Uterus (tissue), 4 donors: ENCODE data around the gene MR1. TPM values are rescaled to one million over a fixed set of nuclear protein-coding genes. Genes with fewer than 3 reads are reported as not detected.
A peak's percentile ranks its signal among the peaks of the same experiment; 100 is the strongest.

Experiments used
- DNase-seq, 2 donors: peaks; one replicate each; pipeline ENCODE4 v3.0.0-alpha.2; 2019 to 2020
- H3K27ac ChIP-seq, 2 donors: fragments of 200-600 bp; sonication (generic); 1 replicate in 1 of 2; 2 replicates in 1 of 2; pipeline ENCODE4 v1.5.1; 2016 to 2018
- H3K27me3 ChIP-seq, 2 donors: fragments of 200-600 bp; sonication (generic); one replicate each; pipeline ENCODE4 v1.5.1; 2018 to 2019; ENCODE audit warnings: control low read depth in 1 of 2
- H3K36me3 ChIP-seq, 2 donors: fragments of 200-600 bp; sonication (generic); one replicate each; pipeline ENCODE4 v1.5.1; 2019; ENCODE audit warnings: control low read depth in 1 of 2
- H3K4me1 ChIP-seq, 2 donors: fragments of 200-600 bp; sonication (generic); one replicate each; pipeline ENCODE4 v1.5.1; 2018 to 2019; ENCODE audit warnings: control low read depth in 1 of 2
- H3K4me3 ChIP-seq, 2 donors: fragments of 200-600 bp; sonication (generic); 1 replicate in 1 of 2; 2 replicates in 1 of 2; pipeline ENCODE4 v1.5.1; 2018 to 2019; ENCODE audit warnings: mild to moderate bottlenecking in 1 of 2
- H3K9me3 ChIP-seq, 2 donors: fragments of 200-600 bp; sonication (generic); one replicate each; pipeline ENCODE4 v1.5.1; 2019; ENCODE audit warnings: control low read depth in 1 of 2
- POLR2A ChIP-seq, 2 donors: fragments of 450-650 bp; IDR thresholded peaks; one replicate each; pipeline ENCODE4 v1.6.1; 2016; ENCODE audit warnings: antibody characterized with exemption in 2 of 2, mild to moderate bottlenecking in 1 of 2, moderate library complexity in 1 of 2
- intact Hi-C: fragments of 100-400 bp; cut with DNase I; formaldehyde crosslinking; loops from one replicate; pipeline ENCODE4 v1.15.1; 2023; ENCODE audit warnings: low total_unique reads
- total RNA-seq, 4 donors: library from RNA; depleted of rRNA in 3 of 4; stranded (reverse); fragments of >200 nt in 3 of 4; gene quantifications; one replicate each; pipeline versions ENCODE4 v1.1.0 to v1.2.4, GENCODE V29; 2014 to 2023
- TF ChIP-seq, protein P1 (sequence below), 4 experiments: fragments of 200-600 bp in 2 of 4; fragments of 450-650 bp in 2 of 4; sonication (generic) in 2 of 4; IDR thresholded peaks; one replicate each; pipeline ENCODE4 v1.5.1; 2016 to 2019; ENCODE audit warnings: antibody characterized with exemption in 4 of 4, mild to moderate bottlenecking in 2 of 4, moderate library complexity in 1 of 4
- donor health status: DM: yes; HTN: yes; CAD: no.

The MR1 gene
- total RNA-seq, 4 donors from 2014 or later, result 13.8 to 29.7 (median 16.2) TPM

DNA sequence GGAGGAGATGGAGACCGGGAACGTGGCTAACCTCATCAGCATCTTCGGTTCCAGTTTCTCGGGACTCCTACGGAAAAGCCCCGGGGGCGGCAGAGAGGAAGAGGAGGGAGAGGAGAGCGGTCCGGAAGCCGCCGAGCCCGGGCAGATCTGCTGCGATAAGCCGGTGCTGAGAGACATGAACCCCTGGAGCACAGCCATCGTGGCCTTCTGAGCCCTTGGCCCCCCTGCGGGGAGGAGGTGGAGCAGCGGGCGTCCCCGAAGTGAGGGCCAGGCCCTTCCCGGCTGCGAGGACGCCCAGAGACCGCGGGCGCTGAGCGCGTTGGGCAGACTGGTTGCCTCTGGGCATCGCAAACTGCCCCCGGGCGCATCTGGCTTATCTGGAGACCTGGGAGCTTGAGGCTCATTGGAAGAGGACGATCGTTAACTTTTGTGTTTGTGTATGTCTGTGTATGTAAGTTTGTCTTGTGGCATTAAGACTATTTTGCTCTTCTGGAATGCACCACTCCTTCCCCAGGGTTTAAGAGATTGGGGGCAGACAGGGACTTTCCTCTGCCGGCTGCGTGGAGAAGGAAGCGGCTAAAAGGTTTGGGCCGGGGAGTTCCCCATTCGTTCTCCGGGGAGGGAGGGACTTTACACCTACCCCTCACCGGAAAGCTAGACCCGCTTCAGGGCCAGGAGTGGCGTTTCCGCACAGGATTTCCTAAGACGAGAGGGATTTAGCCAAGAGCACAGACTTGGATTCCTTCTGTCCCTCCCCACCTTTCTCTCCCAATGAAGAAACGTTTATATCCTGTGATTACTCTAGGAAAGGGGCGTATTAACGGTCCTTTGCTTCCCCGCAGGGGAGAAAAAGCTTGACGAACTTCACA lies 56.1 kb downstream of the MR1 start:
- H3K4me1 ChIP-seq, result peaks cover 0 to 10% of the 10 kb centered on the region in 2 donors
- peak; percentile 46 to 47 for TF ChIP-seq POLR2A (IDR thresholded peaks at IDR 0.05)
- TF ChIP-seq, protein P1, sequence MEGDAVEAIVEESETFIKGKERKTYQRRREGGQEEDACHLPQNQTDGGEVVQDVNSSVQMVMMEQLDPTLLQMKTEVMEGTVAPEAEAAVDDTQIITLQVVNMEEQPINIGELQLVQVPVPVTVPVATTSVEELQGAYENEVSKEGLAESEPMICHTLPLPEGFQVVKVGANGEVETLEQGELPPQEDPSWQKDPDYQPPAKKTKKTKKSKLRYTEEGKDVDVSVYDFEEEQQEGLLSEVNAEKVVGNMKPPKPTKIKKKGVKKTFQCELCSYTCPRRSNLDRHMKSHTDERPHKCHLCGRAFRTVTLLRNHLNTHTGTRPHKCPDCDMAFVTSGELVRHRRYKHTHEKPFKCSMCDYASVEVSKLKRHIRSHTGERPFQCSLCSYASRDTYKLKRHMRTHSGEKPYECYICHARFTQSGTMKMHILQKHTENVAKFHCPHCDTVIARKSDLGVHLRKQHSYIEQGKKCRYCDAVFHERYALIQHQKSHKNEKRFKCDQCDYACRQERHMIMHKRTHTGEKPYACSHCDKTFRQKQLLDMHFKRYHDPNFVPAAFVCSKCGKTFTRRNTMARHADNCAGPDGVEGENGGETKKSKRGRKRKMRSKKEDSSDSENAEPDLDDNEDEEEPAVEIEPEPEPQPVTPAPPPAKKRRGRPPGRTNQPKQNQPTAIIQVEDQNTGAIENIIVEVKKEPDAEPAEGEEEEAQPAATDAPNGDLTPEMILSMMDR (IDR thresholded peaks at IDR 0.05), result peak in 2 of 4 experiments; percentile 9 to 17
- DNase-seq, result peak; percentile 78 to 84

DNA sequence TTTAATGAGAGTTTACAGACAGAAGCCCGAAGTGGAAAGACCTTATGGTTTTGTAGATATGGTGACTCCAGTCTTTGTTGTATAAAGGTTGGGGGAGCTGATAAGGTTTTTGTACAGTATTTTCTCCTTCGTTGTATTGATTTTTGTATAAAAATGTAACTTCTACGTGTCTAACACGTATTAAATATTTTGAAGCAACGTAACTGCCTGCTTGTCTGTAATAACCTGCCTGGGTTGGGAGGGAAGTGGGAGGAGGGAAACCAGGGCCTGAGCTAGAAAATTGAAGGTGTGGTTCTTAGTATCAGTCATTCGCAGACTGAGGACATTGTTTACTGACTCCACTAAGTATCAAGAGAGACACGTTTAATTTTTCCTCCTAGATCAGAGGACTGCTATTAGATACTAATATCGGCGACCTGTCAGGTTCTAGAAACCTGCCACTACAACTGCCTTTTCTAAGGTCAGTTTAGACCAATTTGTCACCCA lies 56.9 kb downstream of the MR1 start:
- no peaks in the 10 kb centered on the region for H3K9me3 ChIP-seq
- no peaks in the 10 kb centered on the region for H3K27me3 ChIP-seq
- no peak for DNase-seq
- intact Hi-C loops, result no loop called here
- TF ChIP-seq, protein P1 (IDR thresholded peaks at IDR 0.05), result no peak
- no peak for TF ChIP-seq POLR2A (IDR thresholded peaks at IDR 0.05)
- H3K27ac ChIP-seq, result peak overlapping the region; percentile 98 to 99
- H3K4me3 ChIP-seq, result peak overlapping the region; percentile 74 to 94
- no peaks in the 10 kb centered on the region for H3K36me3 ChIP-seq
- H3K4me1 ChIP-seq, result peaks cover 0 to 12% of the 10 kb centered on the region in 2 donors

More for the DNA sequence above, 56.1 kb downstream of the MR1 start:
- Histone ChIP-seq H3K36me3 (no peaks in the 10 kb centered on the region), H3K4me3 (peak overlapping the region; percentile 74 to 94), H3K27ac (peak overlapping the region; percentile 98 to 99), H3K27me3 (no peaks in the 10 kb centered on the region), H3K9me3 (no peaks in the 10 kb centered on the region)
- intact Hi-C loops, result loop anchor here (2.0 kb wide), 1 partner anchor 53 kb away; no protein-coding TSS in a partner anchor

DNA sequence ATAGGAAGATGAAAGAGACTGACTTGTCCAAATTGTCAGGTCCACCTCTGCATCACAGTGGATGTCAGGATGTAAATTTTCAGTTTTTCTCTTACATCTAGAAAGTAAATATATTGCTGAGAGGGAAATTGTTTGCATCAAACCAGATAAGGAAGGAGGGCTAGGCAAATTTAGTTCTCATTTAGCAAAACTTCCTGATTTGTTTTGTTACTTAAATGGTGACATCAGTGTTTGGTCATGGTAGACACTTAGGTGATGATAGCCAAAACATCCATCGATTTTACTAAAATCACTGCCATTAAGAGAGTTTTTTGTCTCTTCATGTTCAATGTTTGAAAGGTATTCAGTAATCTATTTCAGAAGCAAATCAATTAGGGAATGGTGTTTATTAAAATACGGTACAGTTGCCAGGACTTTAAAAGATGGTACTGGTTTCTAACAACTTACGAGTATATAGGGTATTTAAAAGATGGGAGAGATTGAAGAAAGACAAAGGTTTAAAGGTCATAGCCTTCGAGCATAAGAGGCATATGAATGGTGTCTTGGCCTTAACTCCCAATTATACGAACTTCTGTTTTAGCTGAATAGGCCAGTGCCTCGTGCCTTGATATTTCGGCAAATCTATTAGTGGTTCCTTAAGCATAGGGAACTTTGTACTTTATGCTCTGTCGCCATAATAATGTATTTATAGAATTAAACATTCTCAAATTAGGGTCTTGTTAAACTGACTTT lies 57.7 kb downstream of the MR1 start:
- Histone ChIP-seq H3K4me3 (peak overlapping the region; percentile 74 to 94), H3K27me3 (no peaks in the 10 kb centered on the region), H3K4me1 (peaks cover 0 to 14% of the 10 kb centered on the region in 2 donors), H3K27ac (peak overlapping the region; percentile 98 to 99), H3K36me3 (no peaks in the 10 kb centered on the region), H3K9me3 (no peaks in the 10 kb centered on the region)
- DNase-seq, result no peak
- intact Hi-C loops, result no loop called here
- TF ChIP-seq, protein P1 (IDR thresholded peaks at IDR 0.05), result no peak
- TF ChIP-seq POLR2A (IDR thresholded peaks at IDR 0.05), result no peak

DNA sequence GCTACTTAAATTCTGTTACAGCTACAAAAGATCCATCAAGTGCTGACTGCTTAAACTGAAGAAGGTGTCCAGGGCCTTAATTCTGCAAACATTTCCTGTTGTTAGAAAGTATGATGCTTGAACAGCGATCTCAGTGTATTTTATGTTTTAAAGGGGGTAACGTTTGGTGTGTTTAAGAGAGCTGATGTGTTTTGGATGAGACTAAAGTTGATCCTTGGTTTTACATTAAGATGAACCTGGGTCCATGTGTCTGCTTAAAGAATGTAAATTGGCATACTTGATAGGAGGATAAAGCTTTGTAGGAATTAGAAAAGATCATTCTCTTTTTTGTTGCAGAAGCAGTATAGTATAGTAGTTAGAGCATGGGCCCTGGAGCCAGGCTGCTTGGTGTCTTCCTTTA lies 58.3 kb downstream of the MR1 start:
- intact Hi-C loops, result no loop called here
- no peak for DNase-seq
- Histone ChIP-seq H3K4me3 (no peak overlapping the region), H3K4me1 (peaks cover 5 to 14% of the 10 kb centered on the region in 2 donors), H3K27ac (peak overlapping the region; percentile 98 to 99), H3K9me3 (no peaks in the 10 kb centered on the region), H3K36me3 (no peaks in the 10 kb centered on the region), H3K27me3 (no peaks in the 10 kb centered on the region)
- TF ChIP-seq, protein P1 (IDR thresholded peaks at IDR 0.05), result no peak
- TF ChIP-seq POLR2A (IDR thresholded peaks at IDR 0.05), result no peak
